ENCODE data around the gene PAH.

DNA sequence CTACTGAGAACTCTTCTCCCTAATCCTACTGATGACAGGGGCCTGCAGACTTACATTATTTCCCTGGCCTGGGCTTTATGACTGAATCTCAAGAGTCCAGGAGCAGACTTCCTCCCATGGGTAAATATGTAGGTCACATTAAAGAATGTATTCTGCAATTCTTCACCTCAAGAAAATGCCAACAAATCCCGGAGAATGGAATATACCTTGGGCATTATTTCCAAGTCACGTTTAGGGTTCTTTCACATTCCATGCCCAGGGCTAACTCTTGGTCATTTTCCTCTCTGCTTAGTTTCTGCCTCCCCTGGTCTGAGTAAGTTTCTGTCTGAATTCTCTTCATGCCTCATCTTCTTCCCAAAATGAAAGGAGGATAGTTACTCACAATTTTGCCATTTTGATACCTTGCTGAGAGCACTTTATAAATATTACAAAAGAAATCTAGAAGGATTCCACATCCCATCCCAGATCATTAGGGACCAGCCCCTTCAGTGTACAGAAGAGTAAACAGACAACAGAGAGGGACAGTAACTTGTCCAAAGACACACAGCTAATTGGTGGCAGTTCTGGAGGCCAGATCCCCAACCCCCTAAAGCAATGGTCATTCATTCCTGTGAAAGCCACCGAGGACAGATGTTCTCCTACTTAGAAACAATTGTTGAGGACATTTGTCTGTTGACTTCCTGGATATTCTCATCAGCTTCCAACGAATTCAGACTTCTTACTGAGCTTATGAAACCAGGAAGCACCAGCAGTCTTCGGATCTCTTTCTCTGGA lies 605 bp downstream of the PAH start:
- TF ChIP-seq, protein P1, sequence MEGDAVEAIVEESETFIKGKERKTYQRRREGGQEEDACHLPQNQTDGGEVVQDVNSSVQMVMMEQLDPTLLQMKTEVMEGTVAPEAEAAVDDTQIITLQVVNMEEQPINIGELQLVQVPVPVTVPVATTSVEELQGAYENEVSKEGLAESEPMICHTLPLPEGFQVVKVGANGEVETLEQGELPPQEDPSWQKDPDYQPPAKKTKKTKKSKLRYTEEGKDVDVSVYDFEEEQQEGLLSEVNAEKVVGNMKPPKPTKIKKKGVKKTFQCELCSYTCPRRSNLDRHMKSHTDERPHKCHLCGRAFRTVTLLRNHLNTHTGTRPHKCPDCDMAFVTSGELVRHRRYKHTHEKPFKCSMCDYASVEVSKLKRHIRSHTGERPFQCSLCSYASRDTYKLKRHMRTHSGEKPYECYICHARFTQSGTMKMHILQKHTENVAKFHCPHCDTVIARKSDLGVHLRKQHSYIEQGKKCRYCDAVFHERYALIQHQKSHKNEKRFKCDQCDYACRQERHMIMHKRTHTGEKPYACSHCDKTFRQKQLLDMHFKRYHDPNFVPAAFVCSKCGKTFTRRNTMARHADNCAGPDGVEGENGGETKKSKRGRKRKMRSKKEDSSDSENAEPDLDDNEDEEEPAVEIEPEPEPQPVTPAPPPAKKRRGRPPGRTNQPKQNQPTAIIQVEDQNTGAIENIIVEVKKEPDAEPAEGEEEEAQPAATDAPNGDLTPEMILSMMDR (IDR thresholded peaks at IDR 0.05) = no peak
- TF ChIP-seq POLR2A (IDR thresholded peaks at IDR 0.05) (no peak), POLR2AphosphoS5 (IDR thresholded peaks at IDR 0.05) (no peak)

All from transverse colon (tissue), 4 donors.